HepG2 (cell line): ENCODE results near the gene ATP8B4. TPM values are rescaled to one million over a fixed set of nuclear protein-coding genes. Genes with fewer than 3 reads are reported as not detected.
A peak's percentile ranks its signal among the peaks of the same experiment; 100 is the strongest.

Experiments
- ARID5B ChIP-seq: IDR thresholded peaks from 2 replicates; pipeline ENCODE4 v1.4.0; 2020; ENCODE audit warnings: mild to moderate bottlenecking, missing genetic modification reagents
- DRAP1 ChIP-seq: IDR thresholded peaks from 2 replicates; pipeline ENCODE4 v1.6.1; 2016; ENCODE audit warnings: missing genetic modification reagents, missing compliant biosample characterization
- GABPB1 ChIP-seq: IDR thresholded peaks from 2 replicates; pipeline ENCODE4 v1.6.1; 2016; ENCODE audit warnings: mild to moderate bottlenecking, missing genetic modification reagents, moderate library complexity, missing compliant biosample characterization
- HOMEZ ChIP-seq: IDR thresholded peaks from 2 replicates; pipeline ENCODE4 v1.6.1; 2016; ENCODE audit warnings: low read depth
- IRF2 ChIP-seq: IDR thresholded peaks from 2 replicates; pipeline ENCODE4 v1.6.1; 2018; ENCODE audit warnings: missing genetic modification reagents, missing compliant biosample characterization
- KLF12 ChIP-seq: sonication (generic); formaldehyde crosslinking; IDR thresholded peaks from 2 replicates; pipeline ENCODE4 v1.4.0; 2020; ENCODE audit warnings: missing genetic modification reagents, borderline replicate concordance
- MED8 ChIP-seq: sonication (generic); formaldehyde crosslinking; IDR thresholded peaks from 2 replicates; pipeline ENCODE4 v1.8.1; 2023; ENCODE audit warnings: mild to moderate bottlenecking, missing genetic modification reagents; ENCODE audit not compliant: insufficient replicate concordance
- MXI1 ChIP-seq: IDR thresholded peaks from 3 replicates; pipeline ENCODE4 v1.6.1; 2012; ENCODE audit warnings: low read depth, low read length, inconsistent platforms, borderline replicate concordance
- SOX6 ChIP-seq, 2 experiments: fragments of 450-650 bp in 1 of 2; sonication (generic) in 1 of 2; formaldehyde crosslinking in 1 of 2; IDR thresholded peaks; 2 replicates each; pipeline versions ENCODE4 v1.4.0 to v1.6.1; 2017 to 2020; ENCODE audit warnings: antibody characterized with exemption in 1 of 2, mild to moderate bottlenecking in 1 of 2, missing genetic modification reagents in 1 of 2
- SUZ12 ChIP-seq: fragments of 150-350 bp; IDR thresholded peaks from 2 replicates; pipeline ENCODE4 v1.6.1; 2014; ENCODE audit warnings: low read depth, low read length
- SYNCRIP ChIP-seq: fragments of 200-400 bp; formaldehyde crosslinking; IDR thresholded peaks from 2 replicates; pipeline ENCODE4 v1.6.1; 2018; ENCODE audit warnings: mild to moderate bottlenecking, low read depth, low read length; ENCODE audit not compliant: insufficient read depth
- TARDBP ChIP-seq: sonication (generic); formaldehyde crosslinking; IDR thresholded peaks from 2 replicates; pipeline ENCODE4 v1.8.0; 2022; ENCODE audit warnings: mild to moderate bottlenecking, missing genetic modification reagents
- TFDP1 ChIP-seq: IDR thresholded peaks from 2 replicates; pipeline ENCODE4 v1.6.1; 2016; ENCODE audit warnings: missing compliant biosample characterization, missing genetic modification reagents, borderline replicate concordance
- TFE3 ChIP-seq: IDR thresholded peaks from 2 replicates; pipeline ENCODE4 v1.6.1; 2016
- YY1 ChIP-seq: IDR thresholded peaks from 2 replicates; pipeline ENCODE4 v1.6.1; 2011; ENCODE audit warnings: low read length, low read depth, moderate library complexity, mild to moderate bottlenecking; ENCODE audit not compliant: insufficient read depth, insufficient replicate concordance
- ZNF180 ChIP-seq: sonication (generic); formaldehyde crosslinking; IDR thresholded peaks from 2 replicates; pipeline ENCODE4 v1.4.0; 2020; ENCODE audit warnings: low read depth, missing genetic modification reagents, borderline replicate concordance
- ZNF362 ChIP-seq: sonication (generic); formaldehyde crosslinking; IDR thresholded peaks from 2 replicates; pipeline ENCODE4 v1.4.0; 2020; ENCODE audit warnings: missing genetic modification reagents, mild to moderate bottlenecking, borderline replicate concordance
- ZNF468 ChIP-seq: sonication (generic); formaldehyde crosslinking; IDR thresholded peaks from 2 replicates; pipeline ENCODE4 v1.8.0; 2022; ENCODE audit warnings: mild to moderate bottlenecking, moderate library complexity, missing genetic modification reagents
- ZNF879 ChIP-seq: sonication (generic); formaldehyde crosslinking; IDR thresholded peaks from 2 replicates; pipeline ENCODE4 v1.8.1; 2023; ENCODE audit warnings: missing genetic modification reagents
- polyA plus RNA-seq, 8 experiments: library from polyadenylated mRNA; depleted of rRNA in 3 of 8; stranded (reverse) in 7 of 8; unstranded in 1 of 8; fragments of >200 nt; fragmentation: Illumina TruSeq in 4 of 8; extraction: Trizol in 4 of 8; gene quantifications; 2 replicates each; pipeline versions ENCODE4 v1.2.1 to v1.2.3, GENCODE V29; 2011 to 2016; ENCODE audit warnings: low read depth in 4 of 8, missing spikeins in 1 of 8, mixed read lengths in 1 of 8; ENCODE audit not compliant: insufficient read depth in 1 of 8
- total RNA-seq, 5 experiments: library from RNA; depleted of rRNA; stranded (reverse); fragments of >200 nt; fragmentation: Illumina TruSeq; extraction: Trizol; gene quantifications; 2 replicates each; pipeline ENCODE4 v1.2.3, GENCODE V29; 2016; ENCODE audit warnings: low read depth in 1 of 5

Gene ATP8B4
- total and polyA plus RNA-seq, 2 of the 13 experiments (the other 11 are each of a cell fraction or from before 2014, with no cell fraction given) = 0.24 to 0.69 TPM

GRCh38 chr15:50003786-50004334 is 115.2 kb downstream of the ATP8B4 start (continued):
- peak; percentile 69; the same call in 1 of the 2 replicates for TF ChIP-seq HOMEZ
- TF ChIP-seq TARDBP (CRISPR knock-in tag) = 0 out of 2 replicates have a peak, but pooled peaks have one; percentile 20
- peak; percentile 69 for TF ChIP-seq ARID5B
- TF ChIP-seq ZNF468 (CRISPR knock-in tag) = no peak
- TF ChIP-seq TFE3 (CRISPR knock-in tag) = peak; percentile 91
- TF ChIP-seq YY1 = peak; percentile 29
- TF ChIP-seq DRAP1 (CRISPR knock-in tag) = no peak
- TF ChIP-seq ZNF180 (CRISPR knock-in tag) = no peak
- TF ChIP-seq MED8 (CRISPR knock-in tag) = no peak
- TF ChIP-seq TFDP1 (CRISPR knock-in tag) = no peak
- no peak for TF ChIP-seq SOX6 (IDR thresholded peaks at IDR 0.05)
- TF ChIP-seq SOX6 (CRISPR knock-in tag; IDR thresholded peaks at IDR 0.05) = peak; percentile 31; the same call in 1 of the 2 replicates
- TF ChIP-seq GABPB1 (CRISPR knock-in tag) = 0 out of 2 replicates have a peak, but pooled peaks have one; percentile 20
- no peak for TF ChIP-seq ZNF879 (CRISPR knock-in tag)
- no peak for TF ChIP-seq ZNF362 (CRISPR knock-in tag)
- no peak for TF ChIP-seq SUZ12
- peak; percentile 35; the same call in 1 of the 3 replicates for TF ChIP-seq MXI1
- TF ChIP-seq SYNCRIP = no peak
- TF ChIP-seq IRF2 (CRISPR knock-in tag) = peak; percentile 26; the same call in 1 of the 2 replicates
- TF ChIP-seq KLF12 (CRISPR knock-in tag) = peak; percentile 93; the same call in 1 of the 2 replicates
